ENCODE results near the gene TARBP1.
A peak's percentile ranks its signal among the peaks of the same experiment; 100 is the strongest.

The TARBP1 gene

GRCh38 chr1:234478481-234479309, at the start of gene TARBP1:
TSS of gene TARBP1 (minus strand) at chr1:234479179. CDS start at chr1:234479103, 76 bp downstream.
- TF ChIP-seq CTCF (IDR thresholded peaks at IDR 0.05) = peak; percentile 49

- no peak for TF ChIP-seq CTCF (IDR thresholded peaks at IDR 0.05)
Observed at GRCh38 chr1:234528074-234528865, 49.3 kb upstream of the TARBP1 start.

- TF ChIP-seq CTCF (IDR thresholded peaks at IDR 0.05) = no peak
Observed at GRCh38 chr1:234527346-234527745, 48.4 kb upstream of the TARBP1 start.

GRCh38 chr1:234526922-234527321, 47.9 kb upstream of the TARBP1 start:
- no peak for TF ChIP-seq CTCF (IDR thresholded peaks at IDR 0.05)

GRCh38 chr1:234525099-234525799, 46.3 kb upstream of the TARBP1 start:
- TF ChIP-seq CTCF (IDR thresholded peaks at IDR 0.05) = no peak

GRCh38 chr1:234521836-234522235, 42.9 kb upstream of the TARBP1 start:
- no peak for TF ChIP-seq CTCF (IDR thresholded peaks at IDR 0.05)
